OCI-LY3 (cell line): ENCODE data around the gene IL21.

Source experiments
- EZH2phosphoT487 ChIP-seq: fragments of 200-600 bp; shearing (Covaris generic); IDR thresholded peaks from 2 replicates; pipeline ENCODE4 v1.6.1; 2018; ENCODE audit warnings: antibody characterized with exemption, mixed run types, low read depth
- TF ChIP-seq, protein P1 (sequence below): fragments of 200-600, 300-600 bp; sonication (generic); IDR thresholded peaks from 2 replicates; pipeline ENCODE4 v1.5.1; 2014; ENCODE audit warnings: antibody characterized with exemption, low read length, low read depth

DNA sequence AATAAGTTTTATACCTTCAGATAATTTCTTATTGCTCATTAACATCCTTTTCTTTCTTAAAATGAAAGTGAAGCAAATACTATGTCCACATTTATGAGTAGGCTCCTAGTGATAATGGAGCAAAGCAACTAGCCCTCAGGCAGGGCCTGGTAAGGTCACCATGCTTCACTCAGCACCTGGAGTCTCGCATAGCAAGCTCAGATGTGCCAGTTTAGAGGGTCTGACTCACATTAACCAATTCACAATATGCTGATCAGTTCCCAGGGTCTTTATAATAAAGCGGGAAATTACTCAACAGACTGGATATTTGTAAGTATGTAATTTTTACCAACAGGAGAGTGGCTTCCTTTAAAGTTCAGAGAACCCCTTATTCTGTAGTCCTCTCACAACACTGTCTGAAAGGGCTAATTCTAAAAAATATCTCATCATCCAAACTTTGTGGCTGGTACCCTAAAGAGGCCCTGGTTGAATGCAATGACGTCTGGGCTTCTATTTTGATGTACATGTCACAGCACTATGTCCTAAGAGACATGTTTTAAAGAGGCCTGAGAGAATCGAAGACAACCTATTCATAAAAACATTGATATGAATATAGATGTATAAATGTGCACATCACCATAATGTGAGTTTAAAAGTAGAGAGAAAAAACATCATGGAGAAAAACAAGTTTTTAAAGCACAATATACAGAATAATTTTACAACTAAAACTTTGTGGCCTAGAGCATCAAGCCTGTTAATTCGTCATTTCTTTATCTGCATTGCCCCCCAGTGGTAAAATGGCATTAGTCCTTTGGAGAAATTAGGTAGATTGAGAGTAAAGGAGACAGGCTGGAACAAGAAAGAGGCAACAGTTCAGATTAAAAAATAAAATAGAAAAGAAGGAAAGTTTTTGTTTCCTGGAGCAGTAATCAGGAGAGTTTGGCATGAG lies 44.3 kb downstream of the IL21 start:
- TF ChIP-seq, protein P1, sequence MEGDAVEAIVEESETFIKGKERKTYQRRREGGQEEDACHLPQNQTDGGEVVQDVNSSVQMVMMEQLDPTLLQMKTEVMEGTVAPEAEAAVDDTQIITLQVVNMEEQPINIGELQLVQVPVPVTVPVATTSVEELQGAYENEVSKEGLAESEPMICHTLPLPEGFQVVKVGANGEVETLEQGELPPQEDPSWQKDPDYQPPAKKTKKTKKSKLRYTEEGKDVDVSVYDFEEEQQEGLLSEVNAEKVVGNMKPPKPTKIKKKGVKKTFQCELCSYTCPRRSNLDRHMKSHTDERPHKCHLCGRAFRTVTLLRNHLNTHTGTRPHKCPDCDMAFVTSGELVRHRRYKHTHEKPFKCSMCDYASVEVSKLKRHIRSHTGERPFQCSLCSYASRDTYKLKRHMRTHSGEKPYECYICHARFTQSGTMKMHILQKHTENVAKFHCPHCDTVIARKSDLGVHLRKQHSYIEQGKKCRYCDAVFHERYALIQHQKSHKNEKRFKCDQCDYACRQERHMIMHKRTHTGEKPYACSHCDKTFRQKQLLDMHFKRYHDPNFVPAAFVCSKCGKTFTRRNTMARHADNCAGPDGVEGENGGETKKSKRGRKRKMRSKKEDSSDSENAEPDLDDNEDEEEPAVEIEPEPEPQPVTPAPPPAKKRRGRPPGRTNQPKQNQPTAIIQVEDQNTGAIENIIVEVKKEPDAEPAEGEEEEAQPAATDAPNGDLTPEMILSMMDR = peak; percentile 94
- TF ChIP-seq EZH2phosphoT487 = no peak
